Activated naive CD4-positive, alpha-beta T cell treated with anti-CD3 and anti-CD28 coated beads, Interleukin-2, amount 10 ng/mL, durations not matched to agents 7 days and 5 days (primary cell): ENCODE measurements around the gene LMBR1L.
"Not testable (repeated sequence)": the region's sequence is repeated elsewhere in the genome, so short reads cannot be mapped to it uniquely, and the experiment has no call there.

Experiments used
- CTCF ChIA-PET: fragments of 350-600 bp; sonication (Branson Sonifier 250); formaldehyde crosslinking; loops from one replicate; lab custom pipeline; 2021; ENCODE audit warnings: antibody characterized with exemption; lab: Charles Lee
- DNase-seq: peaks from one replicate; pipeline ENCODE4 v3.0.0-alpha.2; 2020
- H3K27ac Mint-ChIP-seq: one replicate; pipeline ENCODE4 v1.8.0; 2021; ENCODE audit warnings: mild to moderate bottlenecking, moderate library complexity, mixed read lengths
- H3K27me3 Mint-ChIP-seq: one replicate; pipeline ENCODE4 v1.8.0; 2021; ENCODE audit warnings: mild to moderate bottlenecking, mixed read lengths
- H3K36me3 Mint-ChIP-seq: one replicate; pipeline ENCODE4 v1.8.0; 2021; ENCODE audit warnings: mixed read lengths
- H3K4me1 Mint-ChIP-seq: one replicate; pipeline ENCODE4 v1.8.0; 2021; ENCODE audit warnings: mixed read lengths
- H3K4me3 Mint-ChIP-seq: one replicate; pipeline ENCODE4 v1.8.0; 2021; ENCODE audit warnings: mild to moderate bottlenecking, moderate library complexity, mixed read lengths
- H3K9me3 Mint-ChIP-seq: one replicate; pipeline ENCODE4 v1.8.0; 2021; ENCODE audit warnings: mixed read lengths

The LMBR1L gene

DNA sequence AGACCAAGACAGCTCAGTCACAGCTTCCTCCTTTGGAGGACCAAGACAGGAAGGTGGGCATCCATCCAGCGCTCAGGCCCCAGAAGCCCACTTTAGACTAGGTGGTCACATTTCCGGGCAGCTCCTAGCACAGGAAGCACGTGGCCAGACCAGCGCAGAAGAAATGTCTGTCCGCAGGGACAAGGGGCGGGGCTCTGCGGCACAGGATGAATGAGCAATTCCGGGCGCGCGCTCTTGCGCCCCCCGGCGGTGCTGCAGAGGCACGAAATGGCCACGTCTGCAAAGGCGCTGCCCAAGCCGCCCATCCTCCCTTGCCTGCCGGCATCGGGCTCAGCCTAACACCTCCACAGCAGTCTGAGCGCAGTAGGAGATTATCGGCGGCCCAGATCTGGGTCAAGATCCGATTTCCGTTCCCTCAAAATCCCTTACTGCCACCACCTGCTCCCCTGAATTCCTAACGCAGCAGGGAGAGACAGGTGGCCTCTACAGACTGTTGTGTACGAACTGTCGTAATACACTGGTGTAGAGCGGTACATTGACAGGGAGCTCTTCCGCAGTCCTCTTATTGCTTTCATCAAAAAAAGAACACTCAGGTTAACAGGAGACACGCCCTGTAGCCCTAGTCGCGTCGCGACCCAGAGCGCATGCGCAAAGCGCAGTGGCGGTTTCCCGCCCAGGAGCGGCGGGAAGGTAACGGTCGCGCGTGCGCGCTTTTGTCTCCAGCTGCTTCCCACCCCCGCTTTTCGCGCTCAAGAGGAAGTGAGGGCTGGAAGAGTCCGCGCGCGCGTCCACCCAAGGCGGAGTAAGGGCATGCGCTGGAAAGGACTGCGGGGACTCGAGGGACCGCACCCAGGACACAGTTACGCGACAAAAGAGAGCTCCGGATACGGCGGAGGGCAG, 19.8 kb upstream of the LMBR1L start:
- no peaks in the 10 kb centered on the region for H3K9me3 Mint-ChIP-seq
- DNase-seq: peak; percentile 93

DNA sequence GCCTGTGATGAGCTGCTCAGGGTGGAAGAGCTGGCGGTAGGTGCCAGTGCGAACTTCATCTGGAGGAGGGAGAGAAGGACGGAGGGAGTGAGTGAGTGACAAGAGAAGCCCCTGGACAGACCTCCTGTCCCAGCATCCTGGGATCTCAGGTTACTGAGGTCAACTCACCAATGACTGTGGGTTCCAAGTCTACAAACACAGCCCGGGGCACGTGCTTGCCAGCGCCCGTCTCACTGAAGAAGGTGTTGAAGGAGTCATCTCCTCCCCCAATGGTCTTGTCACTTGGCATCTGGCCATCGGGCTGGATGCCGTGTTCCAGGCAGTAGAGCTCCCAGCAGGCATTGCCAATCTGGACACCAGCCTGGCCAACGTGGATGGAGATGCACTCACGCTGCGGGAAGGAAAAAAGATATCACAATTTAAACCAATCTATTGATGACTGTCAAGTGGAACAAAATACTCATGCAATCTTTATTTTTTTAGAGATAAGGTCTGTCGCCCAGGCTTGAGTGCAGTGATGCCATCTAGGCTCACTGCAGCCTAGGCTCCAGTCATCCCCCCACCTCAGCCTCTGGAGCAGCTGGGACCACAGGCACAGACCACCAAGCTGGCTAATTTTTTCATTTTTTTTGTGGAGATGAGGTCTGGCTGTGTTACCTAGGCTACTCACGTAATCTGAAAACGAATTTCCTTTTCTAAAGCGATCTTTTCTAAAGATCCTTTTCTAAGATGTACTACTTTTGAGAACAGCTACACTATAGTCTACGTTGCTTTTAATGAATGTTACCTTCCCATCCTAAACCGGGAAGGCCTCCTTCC, 18.9 kb upstream of the LMBR1L start:
- no peak for DNase-seq
- H3K27ac Mint-ChIP-seq: peak overlapping the region; percentile 99
- peak overlapping the region; percentile 96 for H3K4me3 Mint-ChIP-seq
- H3K27me3 Mint-ChIP-seq: peaks cover 12% of the 10 kb centered on the region
- H3K36me3 Mint-ChIP-seq: peaks cover 47% of the 10 kb centered on the region
- peaks cover 56% of the 10 kb centered on the region for H3K4me1 Mint-ChIP-seq
- no peaks in the 10 kb centered on the region for H3K9me3 Mint-ChIP-seq
- CTCF ChIA-PET: interaction anchor here (0.6 to 1.7 kb wide), 15 partner anchors 9 to 141 kb away, joined by 3 to 10 read pairs (median 3); partner anchors contain the start of gene RHEBL1

More for the DNA sequence above, 19.8 kb upstream of the LMBR1L start:
- H3K36me3 Mint-ChIP-seq: peaks cover 47% of the 10 kb centered on the region
- CTCF ChIA-PET: interaction anchor here (0.6 to 2.5 kb wide), 24 partner anchors 9 to 142 kb away, joined by 3 to 14 read pairs (median 3); partner anchors contain the start of genes DHH and RHEBL1
- H3K27me3 Mint-ChIP-seq: peaks cover 12% of the 10 kb centered on the region
- peaks cover 56% of the 10 kb centered on the region for H3K4me1 Mint-ChIP-seq
- H3K4me3 Mint-ChIP-seq: peak overlapping the region; percentile 96
- peak overlapping the region; percentile 99 for H3K27ac Mint-ChIP-seq

DNA sequence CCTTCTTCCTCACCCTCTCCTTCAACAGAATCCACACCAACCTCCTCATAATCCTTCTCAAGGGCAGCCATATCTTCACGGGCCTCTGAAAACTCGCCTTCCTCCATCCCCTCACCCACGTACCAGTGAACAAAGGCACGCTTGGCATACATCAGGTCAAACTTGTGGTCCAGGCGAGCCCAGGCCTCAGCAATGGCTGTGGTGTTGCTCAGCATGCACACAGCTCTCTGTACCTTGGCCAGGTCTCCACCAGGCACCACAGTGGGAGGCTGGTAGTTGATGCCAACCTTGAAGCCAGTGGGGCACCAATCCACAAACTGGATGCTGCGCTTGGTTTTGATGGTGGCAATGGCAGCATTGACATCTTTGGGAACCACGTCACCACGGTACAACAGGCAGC, 17.3 kb upstream of the LMBR1L start:
- peak overlapping the region; percentile 5 for H3K27ac Mint-ChIP-seq
- DNase-seq, H3K9me3 Mint-ChIP-seq: not testable (repeated sequence)
- H3K4me1 Mint-ChIP-seq: peaks cover 45% of the 10 kb centered on the region
- H3K4me3 Mint-ChIP-seq: peak overlapping the region; percentile 40
- CTCF ChIA-PET: interaction anchor here (1.0 kb wide), 1 partner anchor 63 kb away, joined by 3 read pairs; no protein-coding TSS in a partner anchor
- peaks cover 12% of the 10 kb centered on the region for H3K27me3 Mint-ChIP-seq
- H3K36me3 Mint-ChIP-seq: peaks cover 47% of the 10 kb centered on the region

DNA sequence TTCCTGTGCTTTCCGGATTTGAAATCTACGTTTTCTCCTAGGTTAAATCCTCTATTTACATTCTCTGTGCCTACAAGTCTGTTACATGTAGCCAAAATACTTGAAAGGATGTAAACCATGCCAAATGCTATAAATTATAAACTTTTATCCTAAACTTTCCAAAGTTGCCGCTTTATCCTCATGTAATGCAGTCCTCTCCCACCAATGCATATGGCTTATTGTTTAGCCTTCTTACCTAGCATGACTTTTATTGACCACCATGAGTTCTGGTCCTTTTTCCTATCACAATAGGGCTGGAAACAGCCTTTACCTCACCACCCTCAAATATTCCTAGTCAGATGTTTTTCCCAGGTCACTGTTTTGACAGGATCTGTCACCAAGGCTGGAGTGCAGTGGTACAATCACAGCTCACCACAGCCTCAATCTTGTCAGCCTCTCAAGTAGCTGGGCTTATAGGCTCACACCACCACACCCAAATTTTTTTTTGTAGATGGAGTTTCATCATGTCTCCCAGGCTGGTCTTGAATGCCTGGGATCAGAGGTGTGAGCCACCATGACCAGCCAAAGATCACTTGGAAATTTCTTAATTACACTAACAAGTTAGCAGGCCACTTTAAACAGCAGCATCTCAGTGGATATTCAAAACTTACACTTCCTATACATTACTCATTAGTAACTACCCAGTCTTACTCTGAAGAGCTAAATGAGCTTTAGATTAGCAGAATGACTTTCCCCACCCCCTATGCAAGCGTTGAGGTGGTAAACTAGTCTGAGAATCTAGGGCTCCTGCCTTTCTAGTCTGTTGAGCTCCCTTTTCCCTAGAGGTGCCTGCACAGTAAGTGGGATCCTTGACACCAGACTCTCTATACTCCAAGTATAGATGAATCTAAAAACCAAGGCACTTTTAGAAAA, 16.5 kb upstream of the LMBR1L start:
- CTCF ChIA-PET: interaction anchor here (1.0 kb wide), 1 partner anchor 63 kb away, joined by 3 read pairs; no protein-coding TSS in a partner anchor
- H3K4me3 Mint-ChIP-seq: peak overlapping the region; percentile 40
- H3K27ac Mint-ChIP-seq: peak overlapping the region; percentile 5
- H3K4me1 Mint-ChIP-seq: peaks cover 37% of the 10 kb centered on the region
- DNase-seq: no peak
- peaks cover 12% of the 10 kb centered on the region for H3K27me3 Mint-ChIP-seq
- H3K36me3 Mint-ChIP-seq: peaks cover 47% of the 10 kb centered on the region
- H3K9me3 Mint-ChIP-seq: no peaks in the 10 kb centered on the region

DNA sequence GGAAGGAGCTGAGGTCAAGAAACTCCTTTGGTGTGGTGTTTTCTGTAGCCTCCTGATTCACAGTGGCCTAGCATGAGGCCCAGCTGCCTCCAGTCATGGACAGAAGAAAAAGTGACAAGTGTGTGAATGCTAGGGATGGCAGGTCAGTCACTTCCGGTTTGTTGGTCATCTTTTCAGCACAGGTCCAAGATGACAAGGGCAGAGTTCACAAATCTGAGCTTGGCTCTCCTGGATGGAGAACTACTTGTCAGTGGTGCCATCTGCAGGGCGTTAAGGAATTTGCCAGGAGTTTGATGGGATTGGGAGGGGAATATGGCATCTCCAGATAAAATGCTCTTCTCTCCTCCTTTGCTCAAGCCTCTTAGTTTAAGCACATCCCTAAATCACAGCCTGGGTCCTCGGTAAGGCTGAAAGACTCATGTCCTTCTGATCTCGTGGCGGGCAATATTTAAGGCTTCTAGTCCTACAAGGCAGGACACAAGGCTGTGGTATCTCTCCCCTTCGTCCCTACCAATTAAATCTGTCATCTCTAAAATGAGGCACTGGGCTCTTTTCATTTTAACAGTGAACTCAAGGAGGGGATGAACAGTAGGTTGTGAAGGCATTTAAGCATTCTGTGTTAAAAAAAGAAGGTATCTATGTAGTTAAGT, 10.5 kb upstream of the LMBR1L start:
- Mint-ChIP-seq H3K4me3 (no peak overlapping the region), H3K4me1 (no peaks in the 10 kb centered on the region), H3K9me3 (no peaks in the 10 kb centered on the region), H3K36me3 (peaks cover 4% of the 10 kb centered on the region), H3K27me3 (peaks cover 11% of the 10 kb centered on the region), H3K27ac (no peak overlapping the region)
- CTCF ChIA-PET: interaction anchor here (0.6 to 1.2 kb wide), 4 partner anchors 9 to 27 kb away, joined by 3 to 5 read pairs (median 3); partner anchors contain the start of gene DHH
- DNase-seq: no peak

DNA sequence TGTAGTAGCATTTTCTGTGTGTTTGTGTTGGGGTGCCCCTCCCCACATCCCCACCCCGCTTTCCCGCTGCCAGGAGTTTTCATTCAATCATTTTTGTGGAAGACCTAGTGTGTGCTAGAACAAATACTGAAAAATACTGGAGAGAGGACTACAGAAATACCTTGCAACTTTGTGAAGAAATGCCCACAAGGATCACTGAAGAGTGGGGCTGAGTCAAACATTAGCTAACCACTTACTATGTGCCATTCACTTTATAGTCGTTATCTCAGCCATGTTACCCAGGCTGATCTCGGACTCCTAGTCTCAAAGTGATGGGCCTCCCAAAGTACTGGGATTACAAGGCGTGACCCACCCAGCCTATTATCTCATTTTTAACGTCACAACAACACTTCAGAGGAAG, 559 bp upstream of the LMBR1L start:
- Mint-ChIP-seq H3K9me3 (no peaks in the 10 kb centered on the region), H3K4me3 (peak overlapping the region; percentile 94), H3K4me1 (peaks cover 28% of the 10 kb centered on the region), H3K27me3 (peaks cover 15% of the 10 kb centered on the region), H3K27ac (peak overlapping the region; percentile 94), H3K36me3 (peaks cover 9% of the 10 kb centered on the region)
- CTCF ChIA-PET: interaction anchor here (0.6 to 4.3 kb wide), 4 partner anchors 10 to 114 kb away, joined by 3 to 38 read pairs (median 4); no protein-coding TSS in a partner anchor
- no peak for DNase-seq

DNA sequence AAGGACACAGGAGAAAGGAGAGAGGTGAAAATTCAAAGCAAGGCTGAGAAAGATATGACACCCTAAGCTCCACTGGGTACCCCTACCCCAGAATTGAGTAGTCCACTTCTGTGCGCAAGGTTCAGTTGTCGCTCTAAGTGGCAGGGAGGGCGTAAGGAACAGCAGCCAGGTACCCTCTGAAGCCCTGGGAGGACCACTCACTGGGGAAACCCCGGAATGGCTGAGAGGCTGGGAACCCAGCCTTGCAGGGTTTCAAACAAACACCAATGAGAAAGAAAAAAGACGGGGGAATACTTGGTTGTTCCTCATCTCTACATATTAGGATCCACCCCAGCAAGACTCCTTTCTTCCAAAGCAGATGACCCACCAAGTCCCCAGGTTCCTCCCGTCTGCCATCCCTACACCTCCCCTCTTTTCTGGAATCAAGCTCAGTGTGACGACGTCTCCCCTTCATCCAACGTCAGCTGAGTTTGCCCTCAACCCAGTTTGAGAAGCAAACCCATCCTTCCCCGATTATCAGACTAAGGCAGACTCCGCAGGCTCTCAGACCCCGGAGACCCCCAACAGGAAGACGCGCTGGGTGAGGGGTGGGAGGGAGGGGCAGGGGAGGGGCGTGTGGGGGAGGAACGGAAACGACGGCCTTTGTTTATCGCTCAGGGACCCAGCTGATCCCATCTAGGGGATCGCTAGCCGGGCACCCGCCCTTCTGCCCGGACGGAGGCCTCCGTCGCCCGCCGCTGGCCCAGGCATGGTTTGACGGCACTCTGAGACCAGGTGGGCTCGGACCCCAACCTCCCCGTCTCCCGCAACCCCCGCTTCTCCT, 795 bp downstream of the LMBR1L start:
- H3K27me3 Mint-ChIP-seq: peaks cover 12% of the 10 kb centered on the region
- DNase-seq: peak; percentile 56
- H3K27ac Mint-ChIP-seq: peak overlapping the region; percentile 94
- H3K36me3 Mint-ChIP-seq: peaks cover 13% of the 10 kb centered on the region
- CTCF ChIA-PET: interaction anchor here (0.9 to 4.3 kb wide), 8 partner anchors 10 to 45 kb away, joined by 3 to 38 read pairs (median 4); partner anchors contain the start of gene TUBA1B
- peaks cover 28% of the 10 kb centered on the region for H3K4me1 Mint-ChIP-seq
- H3K9me3 Mint-ChIP-seq: no peaks in the 10 kb centered on the region
- H3K4me3 Mint-ChIP-seq: peak overlapping the region; percentile 94

DNA sequence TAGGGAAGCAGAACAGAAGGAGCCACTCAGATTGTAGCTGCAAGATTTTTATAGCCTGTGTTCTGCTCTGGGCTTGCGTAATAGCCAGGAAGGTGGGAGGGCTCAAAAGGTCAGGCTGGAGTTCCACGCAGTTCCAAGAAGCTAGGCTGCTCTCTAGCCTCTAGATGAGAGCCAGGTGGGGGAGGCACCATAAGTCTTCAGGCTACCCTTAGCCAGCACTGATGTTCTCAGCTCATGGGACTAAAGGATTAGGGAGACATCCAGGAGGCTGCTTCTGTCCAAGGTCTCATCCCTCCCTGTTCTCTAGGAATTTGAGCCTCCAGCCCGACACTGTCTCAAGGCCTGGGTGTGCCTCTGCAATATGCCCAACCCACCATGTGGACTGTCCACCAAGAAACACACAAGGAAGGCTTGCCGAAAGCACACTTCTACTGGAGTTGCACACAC, 1.7 kb downstream of the LMBR1L start:
- H3K4me1 Mint-ChIP-seq: peaks cover 28% of the 10 kb centered on the region

DNA sequence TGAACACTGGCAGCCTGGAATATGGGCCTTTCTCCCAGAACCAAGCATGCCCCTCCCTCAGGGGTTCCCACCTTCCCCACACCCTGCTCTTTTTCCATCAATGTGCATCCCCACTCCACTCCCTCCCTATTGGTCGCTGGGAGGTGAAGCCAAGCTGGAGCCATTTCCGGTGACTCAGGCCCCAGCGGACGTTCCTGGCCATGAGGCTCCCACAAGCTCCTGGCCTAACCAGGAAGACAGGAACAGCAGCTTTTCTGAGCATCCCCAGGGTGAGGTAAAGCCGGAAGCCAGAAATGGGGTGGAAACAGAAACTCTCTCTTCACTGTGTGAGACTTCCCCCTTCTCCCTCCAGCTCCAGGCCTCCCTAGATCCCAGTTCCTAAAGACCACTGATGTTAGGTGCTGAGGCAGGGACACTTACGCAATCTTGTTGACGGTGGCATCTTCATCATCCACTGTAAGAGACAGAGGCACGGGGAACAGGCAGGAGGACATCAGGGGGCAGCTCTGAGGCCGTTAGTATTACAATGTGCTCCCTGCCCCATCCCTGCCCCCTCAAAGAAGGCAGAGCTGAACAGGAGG, 5.1 kb downstream of the LMBR1L start:
- Mint-ChIP-seq H3K27me3 (no peaks in the 10 kb centered on the region), H3K4me1 (peaks cover 19% of the 10 kb centered on the region), H3K4me3 (no peak overlapping the region), H3K9me3 (no peaks in the 10 kb centered on the region), H3K36me3 (peaks cover 31% of the 10 kb centered on the region), H3K27ac (no peak overlapping the region)
- CTCF ChIA-PET: interaction anchor here (0.9 to 3.3 kb wide), 9 partner anchors 7 to 109 kb away, joined by 3 to 15 read pairs (median 5); partner anchors contain the start of gene DHH
- no peak for DNase-seq

More for the DNA sequence above, 1.7 kb downstream of the LMBR1L start:
- peak overlapping the region; percentile 94 for H3K27ac Mint-ChIP-seq
- H3K27me3 Mint-ChIP-seq: peaks cover 4% of the 10 kb centered on the region
- CTCF ChIA-PET: interaction anchor here (0.6 to 4.3 kb wide), 7 partner anchors 11 to 121 kb away, joined by 3 to 38 read pairs (median 3); no protein-coding TSS in a partner anchor
- H3K36me3 Mint-ChIP-seq: peaks cover 13% of the 10 kb centered on the region
- DNase-seq: no peak
- peak overlapping the region; percentile 94 for H3K4me3 Mint-ChIP-seq
- no peaks in the 10 kb centered on the region for H3K9me3 Mint-ChIP-seq

DNA sequence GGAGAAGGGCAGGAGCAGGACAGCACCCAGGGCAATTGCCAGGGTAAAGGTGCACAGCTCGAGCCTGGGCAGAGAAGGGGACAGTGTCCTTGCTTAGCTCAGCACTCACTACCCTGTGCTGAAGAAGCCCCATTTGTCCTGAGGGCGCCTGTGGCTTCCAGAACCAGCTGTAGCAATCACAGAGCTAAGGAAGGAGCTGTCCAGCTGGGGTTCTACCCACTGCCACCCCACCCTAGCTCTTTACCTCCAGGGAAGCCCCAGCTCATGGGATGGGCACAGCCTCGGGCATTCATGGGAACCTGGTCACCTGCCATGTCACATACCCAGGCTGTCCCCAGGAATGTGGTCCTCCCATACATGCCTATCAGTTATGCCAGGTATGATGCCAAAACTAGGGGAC, 5.8 kb downstream of the LMBR1L start:
- Mint-ChIP-seq H3K36me3 (peaks cover 34% of the 10 kb centered on the region), H3K27me3 (no peaks in the 10 kb centered on the region), H3K4me1 (peaks cover 17% of the 10 kb centered on the region), H3K9me3 (no peaks in the 10 kb centered on the region), H3K4me3 (no peak overlapping the region), H3K27ac (no peak overlapping the region)
- CTCF ChIA-PET: interaction anchor here (0.9 to 3.3 kb wide), 8 partner anchors 10 to 108 kb away, joined by 3 to 15 read pairs (median 5); partner anchors contain the start of gene DHH
- DNase-seq: no peak

DNA sequence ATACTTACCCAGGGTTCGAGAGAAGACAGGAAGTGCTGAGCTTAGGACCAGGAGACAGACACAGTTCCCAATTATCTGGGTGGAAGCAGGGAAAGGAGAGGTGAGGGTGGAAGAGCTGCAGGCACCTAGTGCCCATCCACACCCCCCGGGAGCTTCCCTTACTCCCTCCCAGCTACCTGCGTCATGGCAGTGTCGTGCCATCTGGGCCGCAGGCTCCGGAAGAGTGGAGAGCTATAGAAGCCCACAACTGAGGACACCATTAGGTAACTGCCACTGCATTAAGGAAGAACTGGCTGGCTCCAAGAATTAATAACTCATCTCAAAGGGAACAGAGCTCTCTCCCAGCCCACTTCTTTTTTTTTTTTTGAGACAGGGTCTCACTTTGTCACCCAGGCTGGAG, 10.3 kb downstream of the LMBR1L start:
- peaks cover 48% of the 10 kb centered on the region for H3K36me3 Mint-ChIP-seq
- no peak overlapping the region for H3K27ac Mint-ChIP-seq
- H3K4me3 Mint-ChIP-seq: no peak overlapping the region
- H3K4me1 Mint-ChIP-seq: no peaks in the 10 kb centered on the region
- no peaks in the 10 kb centered on the region for H3K9me3 Mint-ChIP-seq
- CTCF ChIA-PET: interaction anchor here (0.7 to 12.0 kb wide), 9 partner anchors 7 to 112 kb away, joined by 3 to 174 read pairs (median 6); partner anchors contain the start of genes LMBR1L and TUBA1B
- no peak for DNase-seq
- H3K27me3 Mint-ChIP-seq: peaks cover 9% of the 10 kb centered on the region
